ENCODE results near the gene DHX34.

Gene DHX34

DNA sequence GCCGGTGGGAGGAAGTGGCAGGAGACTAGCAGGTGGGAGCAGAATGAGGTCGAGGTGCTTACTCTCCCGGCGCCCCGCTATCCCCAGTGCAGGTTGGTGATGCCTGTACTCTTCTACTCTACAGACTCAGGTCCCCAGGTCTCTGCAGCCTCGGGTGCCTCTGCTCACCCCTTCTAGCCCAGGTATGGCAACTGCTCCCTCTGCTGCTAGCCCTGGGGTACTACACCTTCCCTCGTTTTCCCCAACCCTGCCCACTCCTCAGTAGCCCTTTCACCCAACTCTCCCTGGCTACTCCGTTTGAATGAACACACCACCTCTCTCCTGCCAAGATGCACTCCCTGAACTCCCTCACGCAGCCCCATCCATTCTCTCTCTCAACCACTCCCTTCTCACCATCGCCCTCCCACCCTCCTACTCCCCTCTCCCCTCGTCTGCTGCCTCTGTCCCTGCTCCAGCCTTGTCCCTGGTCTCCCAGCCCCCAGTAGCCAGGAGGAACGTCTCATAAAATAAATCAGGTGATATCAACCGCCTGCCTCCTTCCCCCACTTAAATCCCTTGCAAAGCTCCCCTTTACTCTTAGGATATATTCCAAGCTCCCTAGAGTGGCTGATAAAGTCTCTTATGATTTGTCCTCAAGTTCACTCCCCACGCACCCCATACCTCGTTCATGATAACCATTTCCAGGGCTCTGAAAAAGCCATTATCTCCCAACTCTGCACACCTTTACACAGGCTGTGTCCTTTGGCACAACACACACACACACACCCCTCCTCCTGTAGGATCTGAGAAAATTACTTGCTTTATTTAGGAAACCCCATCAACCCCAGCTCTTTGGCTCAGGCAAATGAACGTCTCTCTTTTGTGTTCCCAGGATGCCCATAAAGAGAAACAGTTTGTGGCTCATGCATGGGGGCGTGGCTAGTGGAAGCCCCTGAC, 78.4 kb downstream of the DHX34 start:
- TF ChIP-seq, protein P1, sequence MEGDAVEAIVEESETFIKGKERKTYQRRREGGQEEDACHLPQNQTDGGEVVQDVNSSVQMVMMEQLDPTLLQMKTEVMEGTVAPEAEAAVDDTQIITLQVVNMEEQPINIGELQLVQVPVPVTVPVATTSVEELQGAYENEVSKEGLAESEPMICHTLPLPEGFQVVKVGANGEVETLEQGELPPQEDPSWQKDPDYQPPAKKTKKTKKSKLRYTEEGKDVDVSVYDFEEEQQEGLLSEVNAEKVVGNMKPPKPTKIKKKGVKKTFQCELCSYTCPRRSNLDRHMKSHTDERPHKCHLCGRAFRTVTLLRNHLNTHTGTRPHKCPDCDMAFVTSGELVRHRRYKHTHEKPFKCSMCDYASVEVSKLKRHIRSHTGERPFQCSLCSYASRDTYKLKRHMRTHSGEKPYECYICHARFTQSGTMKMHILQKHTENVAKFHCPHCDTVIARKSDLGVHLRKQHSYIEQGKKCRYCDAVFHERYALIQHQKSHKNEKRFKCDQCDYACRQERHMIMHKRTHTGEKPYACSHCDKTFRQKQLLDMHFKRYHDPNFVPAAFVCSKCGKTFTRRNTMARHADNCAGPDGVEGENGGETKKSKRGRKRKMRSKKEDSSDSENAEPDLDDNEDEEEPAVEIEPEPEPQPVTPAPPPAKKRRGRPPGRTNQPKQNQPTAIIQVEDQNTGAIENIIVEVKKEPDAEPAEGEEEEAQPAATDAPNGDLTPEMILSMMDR (IDR thresholded peaks at IDR 0.05; ENCODE audit: unreplicated experiment in 3 of 3) = peak; percentile 83 to 93 (median 92)
- Mint-ChIP-seq H3K27me3 (ENCODE audit: low read depth) (peaks cover 48% of the 10 kb centered on the region), H3K4me1 (peaks cover 15% of the 10 kb centered on the region), H3K9me3 (no peaks in the 10 kb centered on the region), H3K4me3 (no peak overlapping the region), H3K36me3 (ENCODE audit: low read depth) (no peaks in the 10 kb centered on the region), H3K27ac (no peak overlapping the region)

DNA sequence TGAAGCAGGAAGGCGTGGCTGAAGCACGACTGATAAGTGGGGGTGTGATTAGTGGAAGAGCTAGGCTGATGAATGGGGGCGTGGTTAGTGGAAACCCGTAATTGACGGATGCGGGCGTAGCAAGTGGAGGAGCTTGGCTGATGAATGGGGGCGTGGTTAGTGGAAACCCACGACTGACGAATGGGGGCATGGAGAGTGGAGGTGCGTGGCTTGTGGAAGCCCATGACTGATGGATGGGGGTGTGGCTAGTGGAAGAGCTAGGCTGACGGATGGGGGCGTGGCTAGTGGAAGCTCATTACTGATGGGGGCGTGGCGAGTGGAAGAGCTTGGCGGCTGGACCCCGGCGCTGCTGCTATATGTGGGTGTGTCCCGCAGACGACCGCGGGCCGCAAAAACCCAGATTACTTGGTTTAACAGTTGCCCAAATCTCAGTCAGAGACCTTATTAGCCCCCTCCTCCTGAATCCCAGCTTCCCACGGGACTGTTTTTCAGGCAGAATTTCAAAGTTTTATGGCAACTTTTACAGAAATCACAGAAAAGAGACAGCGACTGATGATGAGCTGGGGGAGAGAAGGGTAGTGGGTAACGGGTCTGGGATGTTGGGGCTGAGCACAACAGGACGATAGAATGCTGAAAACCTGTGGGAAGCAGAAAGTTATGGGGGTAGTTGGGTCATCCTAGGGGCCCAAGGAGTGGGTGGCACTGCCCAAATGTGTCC, 79.2 kb downstream of the DHX34 start:
- no peak overlapping the region for H3K4me3 Mint-ChIP-seq
- peaks cover 47% of the 10 kb centered on the region for H3K27me3 Mint-ChIP-seq (ENCODE audit: low read depth)
- no peaks in the 10 kb centered on the region for H3K9me3 Mint-ChIP-seq
- TF ChIP-seq, protein P1 (IDR thresholded peaks at IDR 0.05; ENCODE audit: unreplicated experiment in 3 of 3) = no peak
- no peak overlapping the region for H3K27ac Mint-ChIP-seq
- peaks cover 7% of the 10 kb centered on the region for H3K4me1 Mint-ChIP-seq
- no peaks in the 10 kb centered on the region for H3K36me3 Mint-ChIP-seq (ENCODE audit: low read depth)

DNA sequence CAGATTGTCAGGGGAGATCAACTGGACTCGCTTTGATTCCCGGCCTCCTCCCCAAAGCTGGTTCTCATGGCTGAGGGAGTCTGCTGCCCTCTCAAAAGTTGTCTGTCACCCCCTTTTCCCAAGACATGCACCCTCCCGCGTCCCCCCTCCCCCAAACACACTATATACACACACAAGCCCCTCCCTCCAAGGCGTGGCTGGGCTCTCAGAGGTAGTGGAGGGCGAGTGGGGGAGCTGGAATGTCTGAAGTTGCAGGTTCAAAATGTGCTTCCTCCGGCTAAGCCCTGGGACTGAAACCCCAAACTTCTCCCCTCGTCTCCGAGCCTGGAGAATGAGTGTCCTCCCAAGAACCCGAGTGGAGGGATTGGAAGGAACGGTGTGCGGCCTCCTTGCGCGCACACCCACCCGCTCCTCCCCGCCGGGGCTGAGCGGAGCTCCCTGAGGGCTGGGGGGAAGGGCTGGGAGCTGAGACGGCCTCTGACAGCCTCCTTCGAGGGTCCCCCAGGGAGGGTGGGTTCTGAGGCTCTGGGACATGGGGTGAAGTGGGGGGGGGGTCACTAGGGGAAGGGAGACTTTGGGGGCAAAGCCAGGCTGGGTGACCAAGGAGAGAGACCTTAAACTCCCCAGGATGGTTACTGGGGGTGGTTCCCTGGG, 80.2 kb downstream of the DHX34 start:
- H3K27ac Mint-ChIP-seq = no peak overlapping the region
- peaks cover 50% of the 10 kb centered on the region for H3K27me3 Mint-ChIP-seq (ENCODE audit: low read depth)
- no peaks in the 10 kb centered on the region for H3K9me3 Mint-ChIP-seq
- no peaks in the 10 kb centered on the region for H3K36me3 Mint-ChIP-seq (ENCODE audit: low read depth)
- TF ChIP-seq, protein P1 (IDR thresholded peaks at IDR 0.05; ENCODE audit: unreplicated experiment in 3 of 3) = no peak
- peak overlapping the region in 1 of 3 experiments; percentile 54 for H3K4me3 Mint-ChIP-seq
- peaks cover 5% of the 10 kb centered on the region for H3K4me1 Mint-ChIP-seq

DNA sequence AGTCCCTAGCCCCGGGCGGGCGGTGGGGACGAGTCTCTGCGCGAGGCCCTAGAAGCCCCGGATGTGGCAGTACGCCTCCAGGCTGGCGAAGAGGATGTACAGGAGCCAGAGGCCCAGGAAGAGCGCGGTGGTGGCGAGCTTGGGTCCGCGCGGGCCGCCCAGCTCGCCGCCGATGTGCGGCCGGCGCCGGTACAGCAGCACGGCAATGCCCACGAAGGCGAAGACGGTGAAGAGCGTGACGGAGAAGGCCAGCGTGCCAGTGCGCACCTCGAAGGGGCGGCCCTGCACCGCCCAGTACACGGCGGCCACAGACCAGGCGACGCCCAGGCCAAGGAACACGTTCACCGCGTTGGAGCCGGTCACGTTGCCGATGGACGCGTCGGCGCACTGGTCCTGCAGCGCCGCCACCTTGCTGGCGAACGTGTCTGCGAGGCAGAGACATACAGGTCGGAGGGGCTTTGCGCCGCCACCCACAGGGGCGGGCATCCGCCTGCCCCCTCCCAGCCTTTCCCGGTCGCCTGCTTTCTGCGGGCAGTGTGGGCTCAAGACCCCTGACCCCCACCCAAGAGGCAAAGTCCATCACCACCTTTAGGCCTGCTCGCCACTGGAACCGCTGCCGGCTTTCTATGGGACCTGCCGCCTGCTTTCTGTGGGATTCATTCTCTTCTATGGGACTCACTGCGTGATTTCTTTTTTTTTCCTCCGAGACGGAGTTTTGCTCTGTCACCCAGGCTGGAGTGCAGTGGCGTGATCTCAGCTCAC, 81.1 kb downstream of the DHX34 start:
- H3K36me3 Mint-ChIP-seq (ENCODE audit: low read depth) = no peaks in the 10 kb centered on the region
- peaks cover 46% of the 10 kb centered on the region for H3K27me3 Mint-ChIP-seq (ENCODE audit: low read depth)
- H3K27ac Mint-ChIP-seq = no peak overlapping the region
- no peaks in the 10 kb centered on the region for H3K9me3 Mint-ChIP-seq
- H3K4me3 Mint-ChIP-seq = peak overlapping the region in 2 of 3 experiments; percentile 54 to 56
- peaks cover 5% of the 10 kb centered on the region for H3K4me1 Mint-ChIP-seq
- TF ChIP-seq, protein P1 (IDR thresholded peaks at IDR 0.05; ENCODE audit: unreplicated experiment in 3 of 3) = peak in 2 of 3 experiments; percentile 31 to 44

DNA sequence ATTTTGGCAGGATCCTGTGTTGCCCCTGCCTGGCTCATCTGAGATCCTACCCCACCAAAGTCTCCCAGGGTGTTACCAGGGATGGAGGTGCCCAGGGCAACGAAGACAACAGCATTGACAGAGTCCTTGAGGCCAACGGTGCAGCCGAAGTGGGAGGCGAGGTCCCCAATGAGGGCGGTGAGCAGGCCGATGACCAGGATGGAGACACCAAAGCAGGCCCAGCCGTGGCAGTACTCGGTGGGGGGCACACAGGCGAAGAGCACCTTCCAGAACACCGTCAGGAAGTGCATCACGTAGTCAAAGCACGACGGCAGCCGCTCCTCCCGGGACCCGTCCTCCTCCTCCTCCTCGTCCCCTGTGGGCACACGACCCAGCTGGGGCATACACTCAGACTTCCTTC, 83.0 kb downstream of the DHX34 start:
- H3K27ac Mint-ChIP-seq = no peak overlapping the region
- peaks cover 58% of the 10 kb centered on the region for H3K27me3 Mint-ChIP-seq (ENCODE audit: low read depth)
- no peaks in the 10 kb centered on the region for H3K36me3 Mint-ChIP-seq (ENCODE audit: low read depth)
- TF ChIP-seq, protein P1 (IDR thresholded peaks at IDR 0.05; ENCODE audit: unreplicated experiment in 3 of 3) = no peak
- peaks cover 3% of the 10 kb centered on the region for H3K4me1 Mint-ChIP-seq
- no peaks in the 10 kb centered on the region for H3K9me3 Mint-ChIP-seq
- no peak overlapping the region for H3K4me3 Mint-ChIP-seq

All from nephron (organoid).